OCI-LY3 (cell line): Measurements from ENCODE around the gene BCL6B.

Experiments
- EZH2phosphoT487 ChIP-seq: fragments of 200-600 bp; shearing (Covaris generic); IDR thresholded peaks from 2 replicates; pipeline ENCODE4 v1.6.1; 2018; ENCODE audit warnings: antibody characterized with exemption, mixed run types, low read depth
- TF ChIP-seq, protein P1 (sequence below): fragments of 200-600, 300-600 bp; sonication (generic); IDR thresholded peaks from 2 replicates; pipeline ENCODE4 v1.5.1; 2014; ENCODE audit warnings: antibody characterized with exemption, low read length, low read depth

- TF ChIP-seq, protein P1, sequence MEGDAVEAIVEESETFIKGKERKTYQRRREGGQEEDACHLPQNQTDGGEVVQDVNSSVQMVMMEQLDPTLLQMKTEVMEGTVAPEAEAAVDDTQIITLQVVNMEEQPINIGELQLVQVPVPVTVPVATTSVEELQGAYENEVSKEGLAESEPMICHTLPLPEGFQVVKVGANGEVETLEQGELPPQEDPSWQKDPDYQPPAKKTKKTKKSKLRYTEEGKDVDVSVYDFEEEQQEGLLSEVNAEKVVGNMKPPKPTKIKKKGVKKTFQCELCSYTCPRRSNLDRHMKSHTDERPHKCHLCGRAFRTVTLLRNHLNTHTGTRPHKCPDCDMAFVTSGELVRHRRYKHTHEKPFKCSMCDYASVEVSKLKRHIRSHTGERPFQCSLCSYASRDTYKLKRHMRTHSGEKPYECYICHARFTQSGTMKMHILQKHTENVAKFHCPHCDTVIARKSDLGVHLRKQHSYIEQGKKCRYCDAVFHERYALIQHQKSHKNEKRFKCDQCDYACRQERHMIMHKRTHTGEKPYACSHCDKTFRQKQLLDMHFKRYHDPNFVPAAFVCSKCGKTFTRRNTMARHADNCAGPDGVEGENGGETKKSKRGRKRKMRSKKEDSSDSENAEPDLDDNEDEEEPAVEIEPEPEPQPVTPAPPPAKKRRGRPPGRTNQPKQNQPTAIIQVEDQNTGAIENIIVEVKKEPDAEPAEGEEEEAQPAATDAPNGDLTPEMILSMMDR = no peak
- TF ChIP-seq EZH2phosphoT487 = no peak
These were observed 17.1 kb upstream of the BCL6B start for GRCh38 chr17:7005716-7006115.
